Measurements from ENCODE around the gene TMEM117.

TMEM117 gene

DNA sequence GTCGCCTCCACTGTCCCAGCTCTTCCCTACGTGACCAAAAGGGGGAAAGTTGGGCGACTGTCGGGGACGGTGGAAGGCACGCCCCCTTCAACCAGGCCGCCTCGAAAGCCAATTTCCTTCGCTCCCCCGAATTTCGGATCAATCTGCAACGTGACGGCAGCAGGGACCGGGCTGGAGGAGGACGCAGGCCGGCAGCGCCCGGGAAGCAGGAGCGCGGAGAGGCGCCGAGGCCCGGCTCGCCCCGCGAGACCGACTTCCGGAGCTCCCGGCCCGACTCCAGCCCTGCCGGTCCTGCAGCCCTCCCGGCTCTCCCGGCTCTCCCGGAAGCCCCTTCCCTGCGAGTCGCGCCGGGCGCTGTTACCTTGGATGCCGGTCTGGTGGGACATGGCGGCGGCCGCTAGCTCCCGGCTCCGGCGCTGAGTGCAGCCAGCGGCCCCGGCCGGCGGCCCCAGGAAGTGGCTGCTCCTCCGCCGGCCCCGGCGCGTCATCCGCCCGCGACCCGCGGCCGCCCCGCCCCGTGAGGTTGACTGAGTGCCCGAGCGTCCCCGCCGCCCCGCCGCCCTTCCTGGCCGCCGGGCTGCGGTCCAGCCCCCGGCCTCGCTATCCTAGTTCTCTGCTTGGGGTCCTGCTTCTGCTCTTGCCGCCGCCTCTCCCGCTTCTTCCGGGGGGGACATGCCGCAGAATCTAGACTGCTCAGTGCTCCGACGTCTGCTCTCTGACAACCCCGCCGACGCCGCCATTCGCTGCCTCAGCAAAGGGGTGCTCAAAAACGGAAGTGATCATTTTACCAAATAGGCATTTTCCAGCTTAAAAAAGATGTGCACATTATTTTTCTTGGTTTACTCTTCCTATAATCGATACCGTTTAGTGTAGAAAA, 29.8 kb upstream of the TMEM117 start, which contains the start of gene TWF1:
TSS of gene TWF1 (minus strand) at position 458 of the 877 bp plus-strand sequence. CDS start at position 386, 72 bp downstream.
- TF ChIP-seq, protein P1, sequence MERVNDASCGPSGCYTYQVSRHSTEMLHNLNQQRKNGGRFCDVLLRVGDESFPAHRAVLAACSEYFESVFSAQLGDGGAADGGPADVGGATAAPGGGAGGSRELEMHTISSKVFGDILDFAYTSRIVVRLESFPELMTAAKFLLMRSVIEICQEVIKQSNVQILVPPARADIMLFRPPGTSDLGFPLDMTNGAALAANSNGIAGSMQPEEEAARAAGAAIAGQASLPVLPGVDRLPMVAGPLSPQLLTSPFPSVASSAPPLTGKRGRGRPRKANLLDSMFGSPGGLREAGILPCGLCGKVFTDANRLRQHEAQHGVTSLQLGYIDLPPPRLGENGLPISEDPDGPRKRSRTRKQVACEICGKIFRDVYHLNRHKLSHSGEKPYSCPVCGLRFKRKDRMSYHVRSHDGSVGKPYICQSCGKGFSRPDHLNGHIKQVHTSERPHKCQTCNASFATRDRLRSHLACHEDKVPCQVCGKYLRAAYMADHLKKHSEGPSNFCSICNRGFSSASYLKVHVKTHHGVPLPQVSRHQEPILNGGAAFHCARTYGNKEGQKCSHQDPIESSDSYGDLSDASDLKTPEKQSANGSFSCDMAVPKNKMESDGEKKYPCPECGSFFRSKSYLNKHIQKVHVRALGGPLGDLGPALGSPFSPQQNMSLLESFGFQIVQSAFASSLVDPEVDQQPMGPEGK (CRISPR knock-in tag; IDR thresholded peaks at IDR 0.05; ENCODE audit: borderline replicate concordance): no peak
- TF ChIP-seq ARNTL (CRISPR knock-in tag; IDR thresholded peaks at IDR 0.05; ENCODE audit: borderline replicate concordance, low read depth): no peak
- 0 out of 2 replicates have a peak, but pooled peaks have one; percentile 23 for TF ChIP-seq SNAI2 (CRISPR knock-in tag; IDR thresholded peaks at IDR 0.05)
- no peak for TF ChIP-seq TOX (CRISPR knock-in tag; IDR thresholded peaks at IDR 0.05; ENCODE audit: borderline replicate concordance)
- TF ChIP-seq ESRRG (CRISPR knock-in tag; IDR thresholded peaks at IDR 0.05): no peak
- TF ChIP-seq ISL1 (CRISPR knock-in tag; IDR thresholded peaks at IDR 0.05): no peak
- no peak for TF ChIP-seq GLIS3 (CRISPR knock-in tag; IDR thresholded peaks at IDR 0.05)
- TF ChIP-seq ZFP3 (CRISPR knock-in tag; IDR thresholded peaks at IDR 0.05): 0 out of 2 replicates have a peak, but pooled peaks have one; percentile 35
- TF ChIP-seq ZFP30 (CRISPR knock-in tag; IDR thresholded peaks at IDR 0.05): no peak
- TF ChIP-seq OSR1 (CRISPR knock-in tag; IDR thresholded peaks at IDR 0.05): no peak
- TF ChIP-seq, protein P2, sequence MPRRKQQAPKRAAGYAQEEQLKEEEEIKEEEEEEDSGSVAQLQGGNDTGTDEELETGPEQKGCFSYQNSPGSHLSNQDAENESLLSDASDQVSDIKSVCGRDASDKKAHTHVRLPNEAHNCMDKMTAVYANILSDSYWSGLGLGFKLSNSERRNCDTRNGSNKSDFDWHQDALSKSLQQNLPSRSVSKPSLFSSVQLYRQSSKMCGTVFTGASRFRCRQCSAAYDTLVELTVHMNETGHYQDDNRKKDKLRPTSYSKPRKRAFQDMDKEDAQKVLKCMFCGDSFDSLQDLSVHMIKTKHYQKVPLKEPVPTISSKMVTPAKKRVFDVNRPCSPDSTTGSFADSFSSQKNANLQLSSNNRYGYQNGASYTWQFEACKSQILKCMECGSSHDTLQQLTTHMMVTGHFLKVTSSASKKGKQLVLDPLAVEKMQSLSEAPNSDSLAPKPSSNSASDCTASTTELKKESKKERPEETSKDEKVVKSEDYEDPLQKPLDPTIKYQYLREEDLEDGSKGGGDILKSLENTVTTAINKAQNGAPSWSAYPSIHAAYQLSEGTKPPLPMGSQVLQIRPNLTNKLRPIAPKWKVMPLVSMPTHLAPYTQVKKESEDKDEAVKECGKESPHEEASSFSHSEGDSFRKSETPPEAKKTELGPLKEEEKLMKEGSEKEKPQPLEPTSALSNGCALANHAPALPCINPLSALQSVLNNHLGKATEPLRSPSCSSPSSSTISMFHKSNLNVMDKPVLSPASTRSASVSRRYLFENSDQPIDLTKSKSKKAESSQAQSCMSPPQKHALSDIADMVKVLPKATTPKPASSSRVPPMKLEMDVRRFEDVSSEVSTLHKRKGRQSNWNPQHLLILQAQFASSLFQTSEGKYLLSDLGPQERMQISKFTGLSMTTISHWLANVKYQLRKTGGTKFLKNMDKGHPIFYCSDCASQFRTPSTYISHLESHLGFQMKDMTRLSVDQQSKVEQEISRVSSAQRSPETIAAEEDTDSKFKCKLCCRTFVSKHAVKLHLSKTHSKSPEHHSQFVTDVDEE (CRISPR knock-in tag; IDR thresholded peaks at IDR 0.05): no peak
- no peak for TF ChIP-seq ZNF8 (CRISPR knock-in tag; IDR thresholded peaks at IDR 0.05)
- ATAC-seq: peak; percentile 96

DNA sequence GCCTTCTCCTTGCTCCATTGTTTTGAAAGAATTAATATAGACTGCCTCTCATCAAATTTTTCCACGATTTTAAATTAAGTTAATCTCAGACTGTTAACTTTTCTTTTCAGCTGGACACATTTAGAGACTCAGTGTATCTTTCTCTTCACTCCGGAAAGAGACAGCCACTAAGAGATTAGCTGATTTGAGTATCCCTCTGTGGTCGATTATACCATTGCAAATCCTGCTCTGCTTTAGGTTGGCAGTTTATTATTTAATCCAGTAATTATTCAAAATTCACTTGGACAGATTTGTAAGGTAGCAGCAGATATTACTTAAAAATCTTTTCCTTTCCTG, 29.2 kb upstream of the TMEM117 start:
- TF ChIP-seq, protein P1 (CRISPR knock-in tag; IDR thresholded peaks at IDR 0.05; ENCODE audit: borderline replicate concordance): no peak
- TF ChIP-seq, protein P3, sequence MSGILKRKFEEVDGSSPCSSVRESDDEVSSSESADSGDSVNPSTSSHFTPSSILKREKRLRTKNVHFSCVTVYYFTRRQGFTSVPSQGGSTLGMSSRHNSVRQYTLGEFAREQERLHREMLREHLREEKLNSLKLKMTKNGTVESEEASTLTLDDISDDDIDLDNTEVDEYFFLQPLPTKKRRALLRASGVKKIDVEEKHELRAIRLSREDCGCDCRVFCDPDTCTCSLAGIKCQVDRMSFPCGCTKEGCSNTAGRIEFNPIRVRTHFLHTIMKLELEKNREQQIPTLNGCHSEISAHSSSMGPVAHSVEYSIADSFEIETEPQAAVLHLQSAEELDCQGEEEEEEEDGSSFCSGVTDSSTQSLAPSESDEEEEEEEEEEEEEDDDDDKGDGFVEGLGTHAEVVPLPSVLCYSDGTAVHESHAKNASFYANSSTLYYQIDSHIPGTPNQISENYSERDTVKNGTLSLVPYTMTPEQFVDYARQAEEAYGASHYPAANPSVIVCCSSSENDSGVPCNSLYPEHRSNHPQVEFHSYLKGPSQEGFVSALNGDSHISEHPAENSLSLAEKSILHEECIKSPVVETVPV (CRISPR knock-in tag; IDR thresholded peaks at IDR 0.05): no peak
- TF ChIP-seq ZFP3 (CRISPR knock-in tag; IDR thresholded peaks at IDR 0.05) (no peak), ZC3H10 (CRISPR knock-in tag; IDR thresholded peaks at IDR 0.05) (no peak), TOX (CRISPR knock-in tag; IDR thresholded peaks at IDR 0.05; ENCODE audit: borderline replicate concordance) (no peak), PPARA (CRISPR knock-in tag; IDR thresholded peaks at IDR 0.05; ENCODE audit: borderline replicate concordance) (no peak), GLIS3 (CRISPR knock-in tag; IDR thresholded peaks at IDR 0.05) (no peak), SNAI2 (CRISPR knock-in tag; IDR thresholded peaks at IDR 0.05) (no peak), ISL1 (CRISPR knock-in tag; IDR thresholded peaks at IDR 0.05) (no peak), ZFP30 (CRISPR knock-in tag; IDR thresholded peaks at IDR 0.05) (no peak), ZNF565 (CRISPR knock-in tag; conservative IDR thresholded peaks at IDR 0.05; ENCODE audit: low read depth) (no peak), ZNF70 (CRISPR knock-in tag; IDR thresholded peaks at IDR 0.05) (no peak), ZNF8 (CRISPR knock-in tag; IDR thresholded peaks at IDR 0.05) (no peak), CSDC2 (CRISPR knock-in tag; IDR thresholded peaks at IDR 0.05) (no peak), OSR1 (CRISPR knock-in tag; IDR thresholded peaks at IDR 0.05) (no peak), ESRRG (CRISPR knock-in tag; IDR thresholded peaks at IDR 0.05) (no peak)
- TF ChIP-seq, protein P2 (CRISPR knock-in tag; IDR thresholded peaks at IDR 0.05): no peak
- TF ChIP-seq, protein P4, sequence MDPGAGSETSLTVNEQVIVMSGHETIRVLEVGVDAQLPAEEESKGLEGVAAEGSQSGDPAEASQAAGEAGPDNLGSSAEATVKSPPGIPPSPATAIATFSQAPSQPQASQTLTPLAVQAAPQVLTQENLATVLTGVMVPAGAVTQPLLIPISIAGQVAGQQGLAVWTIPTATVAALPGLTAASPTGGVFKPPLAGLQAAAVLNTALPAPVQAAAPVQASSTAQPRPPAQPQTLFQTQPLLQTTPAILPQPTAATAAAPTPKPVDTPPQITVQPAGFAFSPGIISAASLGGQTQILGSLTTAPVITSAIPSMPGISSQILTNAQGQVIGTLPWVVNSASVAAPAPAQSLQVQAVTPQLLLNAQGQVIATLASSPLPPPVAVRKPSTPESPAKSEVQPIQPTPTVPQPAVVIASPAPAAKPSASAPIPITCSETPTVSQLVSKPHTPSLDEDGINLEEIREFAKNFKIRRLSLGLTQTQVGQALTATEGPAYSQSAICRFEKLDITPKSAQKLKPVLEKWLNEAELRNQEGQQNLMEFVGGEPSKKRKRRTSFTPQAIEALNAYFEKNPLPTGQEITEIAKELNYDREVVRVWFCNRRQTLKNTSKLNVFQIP (CRISPR knock-in tag; IDR thresholded peaks at IDR 0.05; ENCODE audit: borderline replicate concordance, low read depth): no peak
- TF ChIP-seq, protein P5, sequence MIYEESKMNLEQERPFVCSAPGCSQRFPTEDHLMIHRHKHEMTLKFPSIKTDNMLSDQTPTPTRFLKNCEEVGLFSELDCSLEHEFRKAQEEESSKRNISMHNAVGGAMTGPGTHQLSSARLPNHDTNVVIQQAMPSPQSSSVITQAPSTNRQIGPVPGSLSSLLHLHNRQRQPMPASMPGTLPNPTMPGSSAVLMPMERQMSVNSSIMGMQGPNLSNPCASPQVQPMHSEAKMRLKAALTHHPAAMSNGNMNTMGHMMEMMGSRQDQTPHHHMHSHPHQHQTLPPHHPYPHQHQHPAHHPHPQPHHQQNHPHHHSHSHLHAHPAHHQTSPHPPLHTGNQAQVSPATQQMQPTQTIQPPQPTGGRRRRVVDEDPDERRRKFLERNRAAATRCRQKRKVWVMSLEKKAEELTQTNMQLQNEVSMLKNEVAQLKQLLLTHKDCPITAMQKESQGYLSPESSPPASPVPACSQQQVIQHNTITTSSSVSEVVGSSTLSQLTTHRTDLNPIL (CRISPR knock-in tag; IDR thresholded peaks at IDR 0.05; ENCODE audit: low read depth): no peak
- ATAC-seq: no peak

All from SK-N-SH treated with all-trans-retinoic acid at 6 μM for 48 hours (cell line).